MG63 (cell line): ENCODE data around the gene PGBD1. TPM values are rescaled to one million over a fixed set of nuclear protein-coding genes. Genes with fewer than 3 reads are reported as not detected.
A peak's percentile ranks its signal among the peaks of the same experiment; 100 is the strongest.
"Not testable (repeated sequence)": the region's sequence is repeated elsewhere in the genome, so short reads cannot be mapped to it uniquely, and the experiment has no call there.

Source experiments
- DNase-seq: peaks from one replicate; pipeline ENCODE4 v3.0.0-alpha.2; 2020
- H3K27me3 ChIP-seq: fragments of 250-450 bp; sonication (Bioruptor Pico); 2 replicates; pipeline ENCODE4 v1.5.1; 2020; ENCODE audit warnings: mild to moderate bottlenecking, moderate library complexity
- H3K36me3 ChIP-seq: fragments of 250-450 bp; sonication (Bioruptor Pico); 2 replicates; pipeline ENCODE4 v1.5.1; 2020; ENCODE audit warnings: mild to moderate bottlenecking, moderate library complexity
- H3K4me3 ChIP-seq: fragments of 250-450 bp; sonication (Bioruptor Pico); 2 replicates; pipeline ENCODE4 v1.5.1; 2020; ENCODE audit warnings: mild to moderate bottlenecking, moderate library complexity
- H3K9me3 ChIP-seq: fragments of 250-450 bp; sonication (Bioruptor Pico); 2 replicates; pipeline ENCODE4 v1.5.1; 2020; ENCODE audit warnings: mild to moderate bottlenecking, moderate library complexity
- total RNA-seq: library from RNA; depleted of rRNA; stranded (reverse); fragments of >200 nt; shearing (Covaris generic); gene quantifications from 2 replicates; pipeline ENCODE4 v1.2.3, GENCODE V29; 2014; ENCODE audit warnings: low replicate concordance

Gene PGBD1
- total RNA-seq, 1 experiment from 2014 or later = 4.6 TPM

DNA sequence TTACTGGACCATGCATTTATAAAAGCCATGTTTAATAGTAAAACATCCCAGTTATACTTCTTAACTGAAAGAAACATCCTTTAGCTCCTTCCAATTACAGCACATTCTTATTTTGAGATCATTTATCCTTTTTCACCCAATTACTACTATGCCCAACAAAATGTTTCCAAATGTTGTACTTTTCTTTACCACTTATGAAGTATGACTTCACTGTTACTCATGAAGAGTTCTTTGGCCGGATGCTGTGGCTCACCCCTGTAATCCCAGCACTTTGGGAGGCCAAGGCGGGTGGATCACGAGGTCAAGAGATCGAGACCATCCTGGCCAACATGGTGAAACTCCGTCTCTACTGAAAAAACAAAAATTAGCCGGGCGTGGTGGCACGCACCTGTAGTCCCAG is 36.5 kb downstream of the PGBD1 start:
- H3K9me3 ChIP-seq, H3K27me3 ChIP-seq, H3K36me3 ChIP-seq, DNase-seq, H3K4me3 ChIP-seq: not testable (repeated sequence)

DNA sequence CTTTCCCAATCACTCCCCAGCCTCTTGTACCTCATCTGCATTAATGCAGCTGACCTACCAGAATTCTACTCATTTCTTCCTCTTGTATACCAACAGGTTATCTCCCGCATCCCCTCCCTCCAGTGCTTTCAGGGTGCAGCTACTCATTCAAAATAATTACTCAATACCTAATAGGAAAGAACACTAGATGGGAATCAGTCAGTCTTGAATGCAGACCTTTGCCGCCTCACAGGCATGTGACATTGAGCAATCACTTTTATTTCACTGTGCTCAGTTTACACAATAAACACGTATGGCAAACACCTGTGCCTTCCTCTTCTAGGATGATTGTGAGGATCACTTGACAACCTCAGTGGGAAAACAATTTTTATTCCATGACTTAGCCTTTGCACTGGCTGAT is 41.3 kb downstream of the PGBD1 start:
- Histone ChIP-seq H3K4me3 (no peak overlapping the region), H3K9me3 (peaks cover 2% of the 10 kb centered on the region; the same call in 1 of the 2 replicates), H3K27me3 (no peaks in the 10 kb centered on the region), H3K36me3 (peaks cover 9% of the 10 kb centered on the region)
- DNase-seq = no peak

DNA sequence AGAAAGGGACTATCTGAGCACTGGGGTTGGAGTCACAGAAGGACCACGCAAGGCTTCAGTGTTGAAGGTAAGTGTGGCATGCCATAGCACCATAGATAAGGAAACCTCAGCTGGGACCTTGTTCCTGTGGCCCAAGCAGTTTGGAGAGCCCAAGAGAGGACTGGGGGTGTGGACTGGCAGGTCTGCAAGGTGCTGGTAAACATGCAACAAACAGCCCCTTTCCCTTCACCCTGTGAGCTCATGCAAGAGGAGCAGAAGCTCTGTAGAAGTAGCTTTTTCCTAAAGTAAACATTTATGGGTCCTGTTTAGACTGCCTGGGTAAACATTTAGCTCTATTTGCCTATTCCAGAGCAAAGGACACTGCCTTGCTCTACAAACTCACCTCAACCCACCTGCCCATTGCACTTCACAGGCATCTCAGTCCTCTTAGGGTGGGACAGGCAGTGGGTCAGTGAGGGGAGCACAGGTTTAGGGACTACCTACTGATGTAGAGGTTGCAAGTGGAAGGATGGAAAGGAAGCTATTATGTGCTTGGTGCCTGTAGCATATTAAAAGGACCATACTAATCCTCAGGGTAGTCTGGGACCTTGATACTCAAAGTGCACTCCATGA is 42.5 kb downstream of the PGBD1 start:
- Histone ChIP-seq H3K4me3 (no peak overlapping the region), H3K9me3 (peaks cover 2% of the 10 kb centered on the region; the same call in 1 of the 2 replicates), H3K27me3 (no peaks in the 10 kb centered on the region), H3K36me3 (peaks cover 9% of the 10 kb centered on the region)
- no peak for DNase-seq

DNA sequence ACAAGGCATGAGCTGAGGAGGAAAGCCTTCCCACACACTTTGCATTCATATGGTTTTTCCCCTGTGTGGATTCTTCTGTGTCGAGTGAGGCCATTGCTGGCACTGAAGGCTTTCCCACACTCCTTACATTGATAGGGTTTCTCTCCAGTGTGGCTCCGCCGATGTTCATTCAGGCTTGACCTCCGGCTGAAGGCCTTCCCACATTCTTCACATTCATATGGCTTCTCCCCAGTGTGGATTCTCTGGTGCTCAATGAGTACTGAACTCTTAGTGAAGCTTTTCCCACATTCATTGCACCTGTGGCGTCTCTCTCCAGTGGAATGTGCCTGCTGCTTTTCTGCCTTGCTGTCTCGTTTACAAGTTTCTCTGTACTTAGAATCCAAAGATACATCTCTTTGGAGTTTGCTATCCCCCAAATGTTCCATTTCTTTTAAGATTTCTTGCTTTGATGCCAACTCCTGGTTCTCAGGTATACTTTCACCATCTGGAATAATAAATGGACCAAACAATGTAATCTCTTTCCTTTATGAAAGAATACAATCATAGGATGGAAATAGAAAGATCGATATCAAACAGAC is 45.1 kb downstream of the PGBD1 start:
- peaks cover 2% of the 10 kb centered on the region; the same call in 1 of the 2 replicates for H3K9me3 ChIP-seq
- DNase-seq = no peak

DNA sequence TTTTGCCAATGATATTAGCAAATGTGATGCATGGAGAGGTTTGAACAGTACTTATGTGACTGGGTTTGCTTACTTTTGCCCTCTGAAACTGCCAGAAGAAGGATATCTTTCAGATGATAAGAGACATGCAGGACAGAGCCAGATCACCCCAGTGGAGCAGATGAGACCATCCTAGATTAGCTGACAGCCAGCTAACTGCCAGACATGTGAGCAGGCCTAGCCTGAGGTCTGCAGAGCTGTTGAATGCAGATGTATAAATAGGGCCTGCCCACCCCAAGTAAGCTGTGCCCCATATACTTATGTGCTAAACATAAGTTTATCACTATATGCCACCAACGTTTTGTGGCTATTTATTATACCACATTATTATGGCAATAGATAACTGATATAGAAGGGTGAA is 48.7 kb downstream of the PGBD1 start:
- peaks cover 2% of the 10 kb centered on the region; the same call in 1 of the 2 replicates for H3K9me3 ChIP-seq
- peaks cover 9% of the 10 kb centered on the region for H3K36me3 ChIP-seq
- H3K27me3 ChIP-seq = no peaks in the 10 kb centered on the region
- H3K4me3 ChIP-seq = no peak overlapping the region
- no peak for DNase-seq

More for the DNA sequence above, 45.1 kb downstream of the PGBD1 start:
- H3K4me3 ChIP-seq = no peak overlapping the region
- H3K27me3 ChIP-seq = no peaks in the 10 kb centered on the region
- peaks cover 9% of the 10 kb centered on the region for H3K36me3 ChIP-seq

DNA sequence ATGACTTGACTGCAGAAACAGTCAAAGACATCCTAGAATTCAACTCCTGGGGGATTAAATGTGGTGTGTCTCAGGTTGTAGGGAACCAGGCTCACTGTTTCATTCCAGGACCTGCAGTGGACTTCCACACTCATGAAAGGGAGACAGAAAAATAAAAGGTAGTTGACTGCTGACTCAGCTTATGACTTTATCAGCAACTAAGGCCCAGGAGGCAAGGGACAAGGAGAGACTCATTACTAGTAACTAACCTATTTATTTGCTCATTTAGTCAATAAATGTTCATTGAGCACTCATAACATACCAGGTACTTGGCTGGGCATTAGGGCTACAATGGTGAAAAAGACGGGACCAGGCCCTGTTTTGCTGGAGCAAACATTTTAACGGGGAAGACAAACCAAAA is 51.7 kb downstream of the PGBD1 start:
- no peaks in the 10 kb centered on the region for H3K27me3 ChIP-seq
- DNase-seq = no peak
- no peaks in the 10 kb centered on the region for H3K36me3 ChIP-seq
- no peaks in the 10 kb centered on the region for H3K9me3 ChIP-seq
- H3K4me3 ChIP-seq = no peak overlapping the region

DNA sequence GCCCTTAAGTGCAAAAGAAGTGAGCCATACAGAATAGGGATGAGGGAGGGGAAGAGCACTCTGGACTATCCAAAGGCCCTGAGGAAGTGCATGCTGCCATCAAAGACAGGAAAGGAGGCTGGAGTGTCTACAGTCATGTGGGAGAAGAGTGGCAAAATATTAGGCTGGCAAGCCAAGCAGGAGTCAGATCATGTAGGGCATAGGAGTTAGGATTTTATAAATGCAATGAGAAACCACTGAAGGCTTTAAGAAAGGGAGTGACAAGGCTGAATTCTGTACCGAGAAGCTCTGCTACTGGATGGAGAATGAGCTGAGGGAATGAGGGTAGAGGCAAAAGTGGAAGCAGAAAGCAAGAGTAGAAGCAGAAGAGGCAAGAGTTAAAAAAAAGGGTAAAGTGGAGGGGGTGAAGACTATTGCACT is 52.2 kb downstream of the PGBD1 start:
- DNase-seq = no peak
- Histone ChIP-seq H3K36me3 (no peaks in the 10 kb centered on the region), H3K4me3 (no peak overlapping the region), H3K9me3 (no peaks in the 10 kb centered on the region), H3K27me3 (no peaks in the 10 kb centered on the region)

DNA sequence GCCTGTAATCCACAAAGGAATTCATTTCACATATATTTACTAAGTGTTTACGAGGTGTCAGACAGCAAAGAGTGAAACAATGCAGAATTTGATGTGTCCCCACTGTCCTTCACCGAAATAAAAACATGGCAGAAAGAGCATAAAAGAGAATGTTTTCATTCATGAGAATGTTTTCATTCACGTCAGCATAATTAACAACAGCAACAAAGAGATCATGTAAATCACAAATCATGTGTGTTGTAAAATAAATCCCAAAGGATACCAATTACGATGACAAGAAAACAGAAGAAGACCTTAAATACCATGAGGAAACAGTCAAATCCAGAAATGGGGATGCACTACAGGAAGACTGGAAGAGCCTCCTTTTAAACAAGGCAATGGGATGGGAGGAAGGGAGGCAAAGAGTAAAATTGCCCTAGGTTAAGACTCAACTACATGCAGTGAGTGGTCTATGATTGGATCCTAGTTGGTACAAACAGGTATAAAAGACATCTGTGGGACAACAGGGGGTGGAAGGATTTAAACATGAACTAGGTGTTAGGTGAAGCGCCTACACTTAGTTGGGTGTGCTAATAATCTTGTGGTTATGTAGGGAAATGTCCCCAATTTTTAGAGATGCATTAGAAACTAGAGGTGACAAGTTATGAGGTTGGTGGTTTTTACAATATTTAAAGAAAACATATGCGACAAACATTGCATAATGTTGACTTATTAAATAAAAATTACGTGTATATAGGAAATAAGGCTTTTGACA is 53.1 kb downstream of the PGBD1 start:
- H3K4me3 ChIP-seq = no peak overlapping the region
- no peak for DNase-seq
- no peaks in the 10 kb centered on the region for H3K36me3 ChIP-seq
- H3K27me3 ChIP-seq = no peaks in the 10 kb centered on the region
- H3K9me3 ChIP-seq = no peaks in the 10 kb centered on the region

DNA sequence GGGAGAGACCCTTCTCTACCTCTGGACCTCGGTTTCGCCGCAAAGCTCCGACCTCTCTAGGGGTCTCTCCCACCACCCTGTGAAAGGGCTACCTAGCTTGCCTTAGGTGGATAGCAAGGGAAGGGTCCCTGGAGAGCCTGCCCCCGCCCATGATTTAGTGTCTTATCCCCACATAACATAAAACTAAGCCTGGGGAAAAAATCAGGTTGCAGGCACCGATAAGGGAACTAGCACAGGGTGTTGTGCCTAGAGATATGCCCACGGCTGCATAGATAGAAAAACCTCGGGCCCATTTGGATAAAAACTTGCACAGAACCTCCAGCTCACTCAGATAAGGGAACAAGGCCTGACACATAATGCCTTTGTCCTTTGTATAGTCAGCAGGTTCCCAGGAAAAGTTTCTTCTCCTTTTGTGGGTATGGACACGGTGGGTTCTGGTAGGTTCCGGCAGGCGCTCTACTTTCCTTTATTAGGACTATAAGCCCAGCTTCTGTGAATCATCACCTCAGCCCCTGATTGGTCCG is 53.7 kb downstream of the PGBD1 start:
- peak overlapping the region; percentile 57 for H3K4me3 ChIP-seq
- no peak for DNase-seq
- H3K9me3 ChIP-seq = no peaks in the 10 kb centered on the region
- no peaks in the 10 kb centered on the region for H3K27me3 ChIP-seq
- no peaks in the 10 kb centered on the region for H3K36me3 ChIP-seq

DNA sequence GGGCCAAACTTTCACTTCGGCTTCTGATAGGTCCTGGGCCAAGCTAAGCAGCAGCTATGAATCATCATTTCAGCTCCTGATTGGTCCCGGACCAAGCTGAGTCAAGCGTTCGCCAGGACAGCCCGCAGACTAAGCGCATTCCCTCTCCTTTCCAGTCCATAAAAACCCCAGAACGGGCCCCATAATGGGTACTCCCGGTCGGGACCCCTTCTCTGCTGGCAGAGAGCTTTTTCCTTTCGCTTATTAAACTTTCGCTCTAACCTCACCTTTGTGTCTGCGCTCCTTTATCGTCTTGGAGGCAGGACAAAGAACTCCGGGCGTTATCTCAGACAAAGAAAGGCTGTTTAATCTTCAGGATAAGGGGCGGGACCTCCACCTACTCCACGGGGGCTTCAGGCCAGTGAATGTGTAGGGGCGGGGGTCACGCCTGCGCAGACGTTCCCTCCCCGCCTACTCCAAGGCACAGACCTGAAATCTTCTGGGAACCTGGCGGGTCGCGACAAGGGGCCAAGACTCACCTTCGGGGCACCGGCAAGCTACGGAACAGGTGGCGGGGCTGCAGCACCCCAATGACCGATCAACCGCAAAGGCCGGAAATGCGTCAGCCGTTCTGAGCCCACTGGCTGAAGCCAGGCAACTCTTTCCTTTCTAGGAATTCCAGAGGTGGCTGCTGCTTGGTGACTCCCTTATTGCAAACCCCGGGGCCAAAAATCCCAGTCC is 54.4 kb downstream of the PGBD1 start, which contains the start of gene ZSCAN31:
Gene ZSCAN31, minus strand, starts transcription at position 585 of the 720 bp plus-strand sequence. CDS start 6,465 bp downstream, outside the sequence.
- Histone ChIP-seq H3K4me3 (peak within 1 kb of the TSS; percentile 57), H3K36me3 (no peaks in the 10 kb centered on the region), H3K27me3 (no peaks in the 10 kb centered on the region), H3K9me3 (no peaks in the 10 kb centered on the region)
- peak; percentile 90 for DNase-seq

DNA sequence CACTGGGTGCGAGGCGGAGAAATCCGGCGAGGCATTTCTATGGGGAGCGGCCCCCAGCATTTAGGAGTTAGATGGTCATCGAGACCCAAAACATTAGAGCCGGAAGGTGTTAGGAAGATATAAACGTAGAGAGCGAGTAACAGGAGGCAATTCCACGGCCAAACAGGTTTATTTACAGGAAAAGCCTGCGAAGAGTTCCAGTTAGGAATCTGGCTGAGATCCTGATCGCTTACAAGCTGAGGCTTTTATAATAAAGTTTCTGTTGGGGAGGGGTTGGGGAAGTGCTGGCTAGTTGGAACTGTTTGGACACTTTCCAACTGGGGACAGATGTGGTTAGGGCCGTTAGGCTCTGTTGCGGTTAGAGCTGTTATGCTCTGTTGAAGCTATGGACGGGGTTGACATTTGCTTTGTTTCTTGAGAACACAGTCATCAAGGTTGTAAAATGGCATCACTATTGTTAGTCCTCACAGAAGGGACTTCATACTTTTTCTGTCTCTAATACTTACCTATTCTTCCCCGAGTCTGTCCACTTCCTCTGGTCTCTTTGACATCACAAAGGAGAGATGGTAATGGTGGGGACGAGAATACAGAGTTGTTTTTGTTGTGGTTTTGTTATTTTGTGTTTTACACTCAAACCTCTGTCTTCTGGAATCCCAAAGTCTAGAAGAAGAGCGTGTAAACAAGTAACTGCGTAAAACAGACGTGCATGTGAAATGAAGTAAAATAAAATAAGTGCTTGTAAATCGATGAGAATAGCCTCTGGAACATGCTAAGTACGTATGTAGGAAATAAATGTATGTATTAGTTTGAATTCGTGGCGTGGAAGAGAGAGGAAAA is 55.1 kb downstream of the PGBD1 start:
- peak; percentile 13 for DNase-seq
- Histone ChIP-seq H3K4me3 (peak overlapping the region; percentile 57), H3K9me3 (no peaks in the 10 kb centered on the region), H3K36me3 (no peaks in the 10 kb centered on the region), H3K27me3 (no peaks in the 10 kb centered on the region)

DNA sequence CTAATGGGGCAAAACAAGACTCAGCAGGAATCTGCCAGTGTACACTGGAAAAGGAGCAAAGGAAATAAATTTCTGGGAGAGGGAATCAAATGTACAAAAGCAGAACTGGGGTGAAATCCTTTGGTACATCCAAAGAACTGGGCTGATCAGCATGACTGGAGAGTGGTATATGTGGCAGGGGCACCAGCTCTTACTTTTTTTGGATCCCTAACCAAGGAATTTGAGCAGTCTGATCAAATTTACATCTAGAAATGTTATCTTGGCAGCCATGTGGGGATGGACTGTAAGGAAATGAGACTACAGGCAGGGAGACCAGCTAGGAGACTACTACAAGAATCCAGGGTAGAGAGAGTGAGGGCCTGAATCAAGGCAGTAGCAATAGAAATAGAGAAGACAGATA is 55.7 kb downstream of the PGBD1 start:
- no peaks in the 10 kb centered on the region for H3K9me3 ChIP-seq
- no peak overlapping the region for H3K4me3 ChIP-seq
- no peak for DNase-seq
- H3K36me3 ChIP-seq = no peaks in the 10 kb centered on the region
- H3K27me3 ChIP-seq = no peaks in the 10 kb centered on the region

DNA sequence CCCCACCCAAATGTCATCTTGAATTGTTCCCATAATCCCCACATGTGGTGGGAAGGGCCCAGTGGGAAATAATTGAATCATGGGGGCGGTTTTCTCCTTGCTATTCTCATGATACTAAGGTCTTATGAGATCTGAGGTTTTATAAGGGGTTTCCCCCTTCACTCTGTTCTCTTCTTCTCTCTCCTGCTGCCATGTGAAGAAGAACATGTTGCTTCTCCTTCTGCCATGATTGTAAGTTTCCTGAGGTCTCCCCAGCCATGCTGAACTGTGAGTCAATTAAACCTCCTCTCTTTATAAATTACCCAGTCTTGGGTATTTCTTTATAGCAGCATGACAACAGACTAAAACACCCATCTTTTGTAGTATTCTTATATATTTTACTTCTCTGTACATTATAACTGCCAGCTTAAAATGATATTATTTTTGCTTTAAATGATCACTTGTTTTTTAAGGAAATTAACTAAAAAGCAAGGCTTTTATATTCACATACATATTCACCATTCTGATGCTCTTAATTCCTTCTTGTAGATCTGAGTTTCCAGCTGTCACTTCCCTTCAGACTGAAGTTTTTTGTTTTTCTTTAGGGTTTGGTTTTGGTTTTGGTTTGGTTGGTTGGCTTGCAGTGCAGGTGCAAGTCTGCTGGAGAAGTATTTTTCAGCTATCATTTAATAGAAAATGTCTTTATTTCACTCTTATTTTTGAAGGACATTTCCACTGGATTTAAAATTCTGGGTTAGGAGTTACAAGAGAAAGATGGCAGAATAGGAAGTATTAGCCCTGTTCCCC is 59.1 kb downstream of the PGBD1 start:
- H3K9me3 ChIP-seq = no peaks in the 10 kb centered on the region
- no peaks in the 10 kb centered on the region for H3K27me3 ChIP-seq
- no peaks in the 10 kb centered on the region for H3K36me3 ChIP-seq
- no peak overlapping the region for H3K4me3 ChIP-seq
- no peak for DNase-seq

DNA sequence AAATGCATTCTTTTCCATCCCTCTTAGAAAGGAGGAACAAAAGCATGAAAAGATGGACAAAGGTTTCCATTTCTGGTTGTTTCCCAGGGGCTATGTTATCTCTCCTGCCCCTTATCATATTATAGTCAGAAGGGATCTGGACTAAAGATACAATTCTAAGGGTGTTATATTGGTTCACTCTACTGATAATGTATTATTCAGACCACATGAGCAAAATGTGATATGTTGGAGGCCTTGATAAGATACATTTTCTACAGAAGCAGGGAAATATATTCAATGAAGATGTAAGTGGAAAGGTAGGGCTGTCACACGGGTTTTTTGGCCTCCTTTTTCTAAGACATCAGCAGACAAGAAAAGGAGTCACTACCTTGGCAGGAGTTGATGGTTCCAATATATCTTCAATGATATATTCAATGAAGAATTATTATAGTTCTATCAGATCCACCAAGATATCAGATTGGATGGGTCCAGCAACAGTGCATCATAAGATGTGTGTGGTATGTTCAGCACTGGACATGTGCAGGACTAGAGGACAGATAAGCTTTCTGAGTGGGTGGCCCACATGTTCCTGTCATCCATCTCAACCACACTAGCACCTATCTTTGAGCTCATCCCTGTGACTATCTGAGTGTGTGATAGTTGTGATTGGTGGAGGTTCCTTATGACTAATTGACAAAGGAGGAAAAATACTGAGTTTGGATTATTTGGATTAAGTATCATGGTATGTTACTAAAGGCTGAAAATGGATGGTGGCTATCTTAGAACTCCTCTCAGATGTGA is 62.7 kb downstream of the PGBD1 start:
- H3K36me3 ChIP-seq = no peaks in the 10 kb centered on the region
- no peak overlapping the region for H3K4me3 ChIP-seq
- H3K9me3 ChIP-seq = no peaks in the 10 kb centered on the region
- no peak for DNase-seq
- H3K27me3 ChIP-seq = no peaks in the 10 kb centered on the region

DNA sequence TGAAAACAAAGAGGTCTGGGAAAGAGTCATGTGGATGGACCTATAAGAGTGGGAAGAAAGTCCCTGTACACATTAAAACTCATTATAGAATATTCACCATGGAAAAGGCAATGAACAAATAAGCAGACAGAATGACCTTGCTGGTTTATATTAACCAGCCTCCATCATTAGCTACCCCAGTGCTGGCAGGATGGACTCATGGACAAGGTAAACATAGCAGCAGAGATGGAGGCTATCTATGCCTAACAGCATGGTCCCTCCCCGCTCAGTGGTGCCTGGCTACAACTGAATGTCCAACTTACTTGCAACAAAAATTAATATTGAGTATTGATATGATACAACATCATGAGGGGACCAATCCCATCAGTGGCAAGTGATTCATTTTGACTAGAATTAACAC is 63.8 kb downstream of the PGBD1 start:
- Histone ChIP-seq H3K4me3 (no peak overlapping the region), H3K36me3 (no peaks in the 10 kb centered on the region), H3K9me3 (no peaks in the 10 kb centered on the region), H3K27me3 (no peaks in the 10 kb centered on the region)
- no peak for DNase-seq
